Panc1 (cell line): ENCODE data around the gene OR2V1. TPM values are rescaled to one million over a fixed set of nuclear protein-coding genes. Genes with fewer than 3 reads are reported as not detected.

ENCODE experiments used
- ATAC-seq: fragments of 200-7000 bp; cut with Tn5 transposase; 2 replicates; pipeline ENCODE4 v1.9.1; 2020; ENCODE audit warnings: mild to moderate bottlenecking, moderate library complexity
- BruUV-seq: library from RNA; stranded (reverse); fragments of 400-500 nt; replicated peaks from 2 replicates; lab custom pipeline; 2021; lab: Mats Ljungman, UMichigan
- CTCF ChIA-PET: fragments of 300-600 bp; sonication (Branson Sonifier 250); formaldehyde crosslinking; loops from one replicate; lab custom pipeline; 2022; ENCODE audit warnings: antibody characterized with exemption; lab: Charles Lee
- POLR2A ChIA-PET: fragments of 300-600 bp; sonication (Branson Sonifier 250); formaldehyde crosslinking; loops from one replicate; lab custom pipeline; 2022; ENCODE audit warnings: antibody characterized with exemption; lab: Charles Lee
- DNase-seq: peaks from one replicate; pipeline ENCODE4 v3.0.0-alpha.2; 2010; ENCODE audit warnings: low read depth, low spot score
- H3K27ac ChIP-seq: 2 replicates; pipeline ENCODE4 v1.5.1; 2011; ENCODE audit warnings: mild to moderate bottlenecking, low read length, inconsistent platforms
- H3K27me3 ChIP-seq: fragments of 200-500 bp; sonication (Bioruptor generic); 2 replicates; pipeline ENCODE4 v1.6.0; 2014; ENCODE audit warnings: low read length, inconsistent platforms; ENCODE audit not compliant: control insufficient read depth, insufficient read depth
- H3K36me3 ChIP-seq: fragments of 200-500 bp; sonication (Bioruptor generic); 2 replicates; pipeline ENCODE4 v1.5.1; 2014; ENCODE audit warnings: inconsistent platforms, mild to moderate bottlenecking, low read length, moderate library complexity; ENCODE audit not compliant: control insufficient read depth, insufficient read depth
- H3K4me1 ChIP-seq: 2 replicates; pipeline ENCODE4 v1.5.1; 2011; ENCODE audit warnings: inconsistent platforms, mild to moderate bottlenecking, low read length, moderate library complexity; ENCODE audit not compliant: control insufficient read depth, insufficient read depth
- H3K4me3 ChIP-seq, 2 experiments: 2 replicates each; pipeline ENCODE4 v1.5.1; 2011 to 2012; ENCODE audit warnings: low read depth in 2 of 2, low read length in 2 of 2, mild to moderate bottlenecking in 2 of 2, inconsistent platforms in 1 of 2, moderate library complexity in 1 of 2
- H3K9me3 ChIP-seq: fragments of 200-500 bp; sonication (Bioruptor generic); 2 replicates; pipeline ENCODE4 v1.5.1; 2014; ENCODE audit warnings: low read depth, mild to moderate bottlenecking, inconsistent platforms, low read length, moderate library complexity; ENCODE audit not compliant: control insufficient read depth, insufficient read depth
- CTCF ChIP-seq: fragments of 450-650 bp; IDR thresholded peaks from 2 replicates; pipeline ENCODE4 v1.5.1; 2017; ENCODE audit warnings: mild to moderate bottlenecking
- POLR2AphosphoS5 ChIP-seq: IDR thresholded peaks from 2 replicates; pipeline ENCODE4 v1.6.1; 2012; ENCODE audit warnings: mild to moderate bottlenecking, low read depth, low read length, moderate library complexity
- REST ChIP-seq, 2 experiments: IDR thresholded peaks; 2 replicates each; pipeline ENCODE4 v1.6.1; 2011 to 2012; ENCODE audit warnings: low read depth in 2 of 2, control low read depth in 1 of 2, low read length in 1 of 2, mild to moderate bottlenecking in 1 of 2, moderate library complexity in 1 of 2; ENCODE audit not compliant: insufficient read depth in 1 of 2
- SIN3A ChIP-seq: IDR thresholded peaks from 2 replicates; pipeline ENCODE4 v1.6.1; 2012; ENCODE audit warnings: low read depth, mild to moderate bottlenecking, low read length, moderate library complexity, borderline replicate concordance; ENCODE audit not compliant: insufficient read depth
- TCF7L2 ChIP-seq: IDR thresholded peaks from 2 replicates; pipeline ENCODE4 v1.6.1; 2011; ENCODE audit warnings: mild to moderate bottlenecking, low read depth, low read length, inconsistent platforms
- in situ Hi-C: cut with HindIII; loops from 2 replicates; pipeline ENCODE4 v1.10.0; 2016; ENCODE audit warnings: low sequenced_read_pairs, low pct_unique_long_range_greater_than_20kb
- intact Hi-C: fragments of 100-400 bp; cut with micrococcal nuclease; formaldehyde crosslinking; loops from one replicate; pipeline ENCODE4 v1.10.0; 2022; ENCODE audit not compliant: unreplicated experiment
- total RNA-seq: library from RNA; stranded (reverse); gene quantifications from one replicate; pipeline ENCODE4 v1.2.1, GENCODE V29; 2021; ENCODE audit not compliant: unreplicated experiment

Gene OR2V1
- total RNA-seq, 1 experiment from 2014 or later: not detected

- no peaks in the 10 kb centered on the region for H3K36me3 ChIP-seq
- no peaks in the 10 kb centered on the region for H3K27me3 ChIP-seq
- no peaks in the 10 kb centered on the region for H3K9me3 ChIP-seq
- intact Hi-C loops (loop anchor here (5.0 kb wide), 1 partner anchor 220 kb away; no protein-coding TSS in a partner anchor), in situ Hi-C loops (no loop called here)
- TF ChIP-seq REST (IDR thresholded peaks at IDR 0.05; ENCODE audit: insufficient read depth in 1 of 2, low read depth in 2 of 2, low read length in 1 of 2) (no peak), CTCF (no peak), POLR2AphosphoS5 (no peak)
- BruUV-seq: no TSS peak
- no peaks in the 10 kb centered on the region for H3K4me1 ChIP-seq
- H3K4me3 ChIP-seq: no peak overlapping the region
- POLR2A ChIA-PET: no interaction called here
- no peak overlapping the region for H3K27ac ChIP-seq
- DNase-seq (no peak), ATAC-seq (no peak)
- CTCF ChIA-PET: interaction anchor here (1.1 kb wide), 1 partner anchor 298 kb away, joined by 3 read pairs; no protein-coding TSS in a partner anchor
Observed at GRCh38 chr5:181087309-181087708, 43.7 kb downstream of the OR2V1 start.

GRCh38 chr5:181086884-181087205, 44.1 kb downstream of the OR2V1 start:
- H3K27me3 ChIP-seq: no peaks in the 10 kb centered on the region
- no peaks in the 10 kb centered on the region for H3K36me3 ChIP-seq
- H3K9me3 ChIP-seq: no peaks in the 10 kb centered on the region
- in situ Hi-C loops: no loop called here
- intact Hi-C loops: loop anchor here (5.0 kb wide), 1 partner anchor 220 kb away; no protein-coding TSS in a partner anchor
- H3K4me1 ChIP-seq: no peaks in the 10 kb centered on the region
- no TSS peak for BruUV-seq
- no peak for DNase-seq
- H3K27ac ChIP-seq: no peak overlapping the region
- ChIA-PET POLR2A (no interaction called here), CTCF (interaction anchor here (0.6 to 1.1 kb wide), 2 partner anchors 234 to 297 kb away, joined by 3 to 6 read pairs; no protein-coding TSS in a partner anchor)
- TF ChIP-seq POLR2AphosphoS5: no peak
- no peak for TF ChIP-seq SIN3A
- no peak for TF ChIP-seq CTCF
- no peak for TF ChIP-seq REST (IDR thresholded peaks at IDR 0.05; ENCODE audit: insufficient read depth in 1 of 2, low read depth in 2 of 2, low read length in 1 of 2)
- no peak for TF ChIP-seq TCF7L2
- no peak overlapping the region for H3K4me3 ChIP-seq
- ATAC-seq: no peak
